Central memory CD4-positive, alpha-beta T cell (primary cell): ENCODE measurements around the gene PITPNM2.

Source experiments
- DNase-seq: peaks from one replicate; pipeline ENCODE4 v3.0.0; 2022

Gene PITPNM2

DNA sequence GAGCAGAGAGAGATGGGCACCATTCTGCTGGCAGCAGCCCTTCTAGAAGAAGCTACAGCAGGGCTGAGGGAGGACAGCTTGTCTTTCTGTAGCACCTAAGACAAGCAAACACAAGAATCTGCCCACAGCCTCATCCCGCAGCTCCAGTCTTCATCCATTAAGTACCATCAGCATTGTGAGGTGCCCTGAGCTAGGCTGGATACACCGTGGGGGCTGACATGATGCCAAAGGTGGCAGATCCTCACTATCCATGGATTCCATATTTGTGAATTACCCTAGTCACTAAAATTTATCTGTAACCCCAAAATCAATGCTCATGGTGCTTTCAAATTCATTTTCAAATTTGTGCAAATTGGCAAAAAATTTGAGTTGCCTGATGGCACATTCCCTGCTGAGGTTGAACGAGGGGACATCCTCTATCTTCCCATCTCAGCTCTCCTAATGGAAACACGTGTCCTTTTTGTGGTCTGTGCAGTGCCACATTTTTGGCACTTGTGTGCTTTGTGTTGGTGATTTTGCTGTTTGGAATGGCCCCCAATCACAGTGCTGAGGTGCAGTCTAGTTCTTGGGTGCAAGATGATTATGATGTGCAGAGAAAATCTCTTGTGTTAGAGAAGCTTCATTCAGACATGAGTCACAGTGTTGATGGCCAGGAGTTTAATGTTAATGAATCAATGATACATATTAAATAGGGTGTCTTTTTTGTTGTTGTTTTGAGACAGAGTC, 7.0 kb downstream of the PITPNM2 start:
- DNase-seq: no peak

- DNase-seq: no peak
These were observed 7.8 kb downstream of the PITPNM2 start for GRCh38 chr12:123142921-123143735.

- DNase-seq: no peak
These were observed 8.4 kb downstream of the PITPNM2 start for GRCh38 chr12:123142518-123142840.

GRCh38 chr12:123141615-123142517, 9.0 kb downstream of the PITPNM2 start:
- DNase-seq: no peak

GRCh38 chr12:123140676-123141614, 9.9 kb downstream of the PITPNM2 start:
- no peak for DNase-seq

- DNase-seq: no peak
These were observed 10.8 kb downstream of the PITPNM2 start for GRCh38 chr12:123139926-123140675.

GRCh38 chr12:123135688-123136087, 15.2 kb downstream of the PITPNM2 start:
- no peak for DNase-seq

DNA sequence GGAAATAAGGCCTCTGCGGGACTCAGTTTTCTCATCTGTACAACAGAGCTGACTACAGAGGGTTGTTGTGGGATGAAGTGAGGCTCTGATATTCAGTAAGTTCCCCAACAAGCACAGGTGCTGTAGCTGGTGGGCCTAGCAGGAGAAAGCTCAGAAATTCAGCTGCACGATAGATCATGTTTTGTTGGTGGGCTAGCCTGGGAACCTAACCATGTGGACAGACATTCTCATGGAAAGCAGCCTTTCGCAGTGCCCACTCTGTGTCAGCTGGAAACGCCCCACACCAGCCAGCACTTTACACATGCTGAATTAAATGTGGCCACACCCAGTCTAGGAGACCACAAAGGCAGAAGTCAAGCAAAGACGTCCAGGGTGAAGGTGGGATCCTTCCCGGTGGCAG, 16.1 kb downstream of the PITPNM2 start:
- no peak for DNase-seq

DNA sequence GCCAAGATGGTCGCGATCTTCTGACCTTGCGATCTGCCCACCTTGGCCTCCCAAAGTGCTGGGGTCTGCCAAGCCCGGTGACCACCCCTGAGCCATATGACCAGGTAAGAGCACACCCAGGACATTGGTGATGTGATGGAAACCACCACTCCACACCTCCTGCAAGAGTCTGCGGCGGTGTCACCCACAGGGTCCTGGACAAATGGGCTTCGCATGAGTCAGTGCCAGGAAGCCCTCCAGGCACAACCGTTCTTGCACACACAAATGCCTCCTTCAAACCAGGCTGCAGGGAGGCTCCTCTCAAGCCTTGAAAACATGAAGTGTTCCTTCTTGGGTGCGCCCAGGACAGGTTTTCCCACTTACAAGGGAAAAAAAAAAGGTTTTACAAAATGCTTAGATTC, 16.6 kb downstream of the PITPNM2 start:
- no peak for DNase-seq

DNA sequence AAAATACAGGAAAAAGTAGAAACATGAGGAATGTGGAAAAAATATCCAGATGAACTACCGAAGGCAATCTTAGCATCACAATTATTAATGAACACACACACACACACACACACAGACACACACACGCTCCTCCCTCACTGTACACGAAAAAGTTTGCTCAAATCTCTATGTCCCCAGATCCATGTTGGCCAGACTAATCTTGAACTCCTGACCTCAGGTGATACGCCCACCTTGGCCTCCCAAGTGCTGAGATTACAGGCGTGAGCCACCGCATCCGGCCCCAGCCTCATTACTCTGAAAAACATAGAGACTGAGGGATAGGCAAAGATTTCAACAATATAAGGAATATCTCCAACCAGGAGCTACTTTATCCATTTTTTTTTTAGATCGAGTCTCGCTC, 17.2 kb downstream of the PITPNM2 start:
- no peak for DNase-seq

GRCh38 chr12:123132951-123133619, 17.8 kb downstream of the PITPNM2 start:
- DNase-seq: no peak

GRCh38 chr12:123131879-123132402, 18.9 kb downstream of the PITPNM2 start:
- DNase-seq: peak; percentile 53

DNA sequence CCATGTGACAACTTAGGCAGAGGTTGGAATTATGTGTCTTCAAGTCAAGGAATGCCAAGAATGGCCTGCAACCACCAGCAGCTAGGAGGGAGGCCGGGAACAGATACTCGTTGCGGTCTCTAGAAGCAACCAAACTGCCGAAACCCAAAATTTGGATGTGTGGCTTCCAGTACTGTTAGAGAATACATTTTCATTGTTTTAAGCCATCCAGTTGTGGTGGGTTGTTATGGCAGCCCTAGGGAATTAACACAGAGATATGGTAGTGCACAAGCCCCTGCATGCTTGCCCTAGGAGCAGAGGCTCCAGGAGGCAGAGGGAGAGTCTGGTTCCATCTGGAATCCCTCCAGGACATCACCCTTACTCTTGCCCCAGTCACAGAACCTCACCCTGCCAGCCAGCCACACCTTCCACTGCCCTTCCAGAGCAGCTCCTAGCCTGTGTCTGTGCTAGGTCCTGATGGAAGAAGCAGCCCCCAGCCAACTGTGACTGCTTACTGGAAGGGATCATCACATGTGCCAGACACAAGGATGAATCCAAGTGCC, 19.5 kb downstream of the PITPNM2 start:
- no peak for DNase-seq

- DNase-seq: no peak
These were observed 21.3 kb downstream of the PITPNM2 start for GRCh38 chr12:123129621-123130020.

GRCh38 chr12:123127182-123127495, 23.8 kb downstream of the PITPNM2 start:
- no peak for DNase-seq

DNA sequence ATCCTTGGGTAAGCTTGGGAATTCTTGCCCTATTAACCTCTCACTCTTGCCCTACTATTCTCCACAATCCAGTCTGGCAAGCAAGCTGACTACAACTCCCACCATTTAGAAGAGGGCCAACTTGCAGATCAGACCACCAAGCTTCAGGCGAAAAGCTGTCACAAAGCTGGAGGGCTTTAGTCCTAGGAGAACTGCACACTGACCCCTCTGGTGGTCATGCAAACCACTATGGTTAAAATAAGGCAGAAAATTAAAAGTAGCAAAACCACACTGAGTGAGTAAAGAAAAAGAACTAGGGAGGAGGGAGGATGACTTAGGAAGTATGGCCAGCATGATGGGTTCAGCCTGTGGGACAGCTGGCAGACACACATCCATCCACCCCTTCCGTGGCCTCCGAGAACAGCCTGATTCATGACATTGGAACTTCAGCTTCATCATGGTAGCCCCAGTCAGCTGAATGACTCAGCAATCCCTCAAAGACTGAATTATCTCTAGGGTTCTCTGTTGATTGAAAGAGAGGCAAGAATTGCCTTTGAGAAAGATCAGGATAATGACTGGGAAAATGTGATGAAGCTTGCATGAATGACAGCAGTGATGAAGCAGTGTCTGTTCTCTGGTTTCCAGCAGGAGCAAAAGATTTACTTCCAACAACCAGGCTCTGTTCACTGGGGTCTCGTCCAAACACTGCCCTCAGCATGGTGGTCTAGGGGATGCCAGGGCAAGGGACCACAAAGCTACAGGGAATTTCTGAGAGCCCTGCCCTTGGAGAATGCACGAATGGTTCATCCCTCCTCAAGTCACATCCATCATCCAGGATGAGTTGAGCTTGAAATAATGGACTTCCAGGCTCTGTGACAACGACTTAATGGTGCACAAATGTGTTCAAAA, 24.4 kb downstream of the PITPNM2 start:
- no peak for DNase-seq

DNA sequence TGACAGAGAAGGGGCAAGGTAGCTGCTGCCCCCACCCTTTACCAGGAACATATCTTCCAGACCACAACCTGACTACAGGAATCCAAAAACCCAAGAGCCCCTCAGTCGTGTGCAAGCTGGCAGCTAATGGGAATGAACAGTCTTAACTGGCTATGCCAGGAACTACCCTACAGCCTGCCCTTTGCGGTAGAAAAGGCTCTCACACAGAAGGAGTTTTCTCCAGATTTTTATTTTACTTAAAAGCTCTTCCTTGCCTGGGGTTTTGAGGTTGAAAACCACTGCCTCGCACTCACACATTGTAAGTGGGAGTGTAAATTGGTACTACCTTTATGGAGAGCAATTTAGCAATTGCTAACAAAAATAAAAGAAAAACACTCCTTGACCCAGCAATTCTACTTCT, 28.3 kb downstream of the PITPNM2 start:
- DNase-seq: no peak

DNA sequence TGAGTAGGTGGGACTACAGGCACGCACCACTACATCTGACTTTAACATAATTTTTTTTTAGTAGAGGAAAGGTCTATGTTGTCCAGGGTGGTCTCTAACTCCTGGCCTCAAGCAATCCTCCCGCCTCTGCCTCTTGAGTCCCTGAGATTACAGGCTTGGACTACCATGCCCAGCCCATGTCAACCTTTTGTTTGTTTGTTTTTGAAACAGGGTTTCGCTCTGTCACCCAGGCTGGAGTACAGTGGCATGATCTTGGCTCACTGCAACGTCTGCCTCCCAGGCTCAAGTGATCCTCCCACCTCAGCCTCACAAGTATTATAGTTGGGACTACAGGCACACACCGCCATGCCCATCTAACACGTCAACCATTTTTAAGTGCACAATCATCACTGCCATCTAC, 29.2 kb downstream of the PITPNM2 start:
- DNase-seq: no peak

DNA sequence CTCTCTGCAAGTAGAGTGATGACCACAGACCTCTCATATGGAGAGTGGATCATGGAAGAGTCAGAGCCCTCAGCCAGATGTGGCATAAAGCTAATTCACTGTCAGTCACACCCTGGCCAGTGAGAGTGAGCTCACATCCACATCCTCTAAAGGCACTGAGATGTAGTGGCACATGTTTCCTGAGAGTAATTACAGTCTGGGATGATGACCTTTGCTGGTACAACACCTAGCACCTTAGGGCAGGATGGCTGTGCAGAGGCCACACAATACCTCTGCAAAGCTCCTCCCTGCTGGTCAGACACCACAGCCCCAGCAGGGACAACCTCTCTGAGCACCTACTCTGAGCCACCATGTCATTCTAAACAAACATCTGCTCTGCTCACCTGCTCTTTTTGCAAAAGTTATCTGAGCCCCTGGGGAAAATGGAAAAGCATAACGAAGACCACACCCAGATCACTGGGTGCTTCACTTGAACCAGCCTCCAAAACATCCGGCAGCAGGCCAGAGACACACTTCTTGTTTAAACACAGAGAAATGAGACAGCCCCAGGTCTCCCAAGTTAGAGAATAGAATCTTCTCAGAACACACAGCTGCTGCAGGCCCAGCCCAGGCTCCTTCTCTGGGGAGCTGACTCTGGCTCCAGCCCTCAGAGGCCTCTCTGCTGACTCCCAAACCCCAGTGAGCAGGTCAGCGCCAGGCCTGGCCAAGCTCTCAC, 30.3 kb downstream of the PITPNM2 start:
- DNase-seq: no peak
